BJ (cell line): ENCODE measurements around the gene CD300A. TPM values are rescaled to one million over a fixed set of nuclear protein-coding genes. Genes with fewer than 3 reads are reported as not detected.

Experiments used
- CTCF ChIA-PET: fragments of 350-600 bp; formaldehyde crosslinking; extraction: SDS; loops from one replicate; lab custom pipeline; 2021; ENCODE audit warnings: antibody characterized with exemption, inconsistent platforms; lab: Yijun Ruan, JAX
- POLR2A ChIA-PET: fragments of 300-600 bp; sonication (Branson Sonifier 250); formaldehyde crosslinking; extraction: SDS; loops from one replicate; lab custom pipeline; 2021; ENCODE audit warnings: antibody characterized with exemption; lab: Charles Lee
- DNase-seq: peaks from one replicate; pipeline ENCODE4 v3.0.0-alpha.2; 2011; ENCODE audit warnings: low read depth
- H3K27me3 ChIP-seq: 2 replicates; pipeline ENCODE4 v1.6.0; 2011; ENCODE audit warnings: low read length; ENCODE audit not compliant: control insufficient read depth, insufficient read depth
- H3K36me3 ChIP-seq: 2 replicates; pipeline ENCODE4 v1.5.1; 2011; ENCODE audit warnings: low read length; ENCODE audit not compliant: control insufficient read depth, insufficient read depth
- H3K4me3 ChIP-seq: 2 replicates; pipeline ENCODE4 v1.5.1; 2011; ENCODE audit warnings: low read depth, mild to moderate bottlenecking, control low read depth, low read length
- CTCF ChIP-seq: IDR thresholded peaks from 2 replicates; pipeline ENCODE4 v1.5.1; 2011; ENCODE audit warnings: low read depth, mild to moderate bottlenecking, control low read depth, inconsistent platforms, low read length, moderate library complexity; ENCODE audit not compliant: insufficient read depth
- polyA plus RNA-seq: library from polyadenylated mRNA; depleted of rRNA; stranded (reverse); fragments of >200 nt; gene quantifications from 2 replicates; pipeline ENCODE4 v1.2.3, GENCODE V29; 2011

CD300A gene
- polyA plus RNA-seq, 1 experiment, result not detected

- POLR2A ChIA-PET, result no interaction called here
- Histone ChIP-seq H3K36me3 (no peaks in the 10 kb centered on the region), H3K4me3 (no peak overlapping the region), H3K27me3 (no peaks in the 10 kb centered on the region)
- CTCF ChIA-PET, result interaction anchor here (1.1 kb wide), 1 partner anchor 99 kb away, joined by 3 read pairs; no protein-coding TSS in a partner anchor
- DNase-seq, result no peak
- TF ChIP-seq CTCF, result no peak
Measured at GRCh38 chr17:74466828-74467184, 372 bp downstream of the CD300A start.

GRCh38 chr17:74467221-74467951, 952 bp downstream of the CD300A start:
- ChIA-PET POLR2A (no interaction called here), CTCF (interaction anchor here (1.1 kb wide), 1 partner anchor 99 kb away, joined by 3 read pairs; no protein-coding TSS in a partner anchor)
- H3K36me3 ChIP-seq, result no peaks in the 10 kb centered on the region
- TF ChIP-seq CTCF, result no peak
- no peak for DNase-seq
- H3K27me3 ChIP-seq, result no peaks in the 10 kb centered on the region
- no peak overlapping the region for H3K4me3 ChIP-seq

GRCh38 chr17:74471341-74471740, 4.9 kb downstream of the CD300A start:
- Histone ChIP-seq H3K27me3 (no peaks in the 10 kb centered on the region), H3K4me3 (no peak overlapping the region), H3K36me3 (no peaks in the 10 kb centered on the region)
- no peak for DNase-seq
- ChIA-PET CTCF (interaction anchor here (1.6 kb wide), 1 partner anchor 14 kb away, joined by 3 read pairs; no protein-coding TSS in a partner anchor), POLR2A (no interaction called here)
- TF ChIP-seq CTCF, result no peak

GRCh38 chr17:74472890-74473289, 6.5 kb downstream of the CD300A start:
- no peak for DNase-seq
- POLR2A ChIA-PET, result no interaction called here
- H3K36me3 ChIP-seq, result no peaks in the 10 kb centered on the region
- no peaks in the 10 kb centered on the region for H3K27me3 ChIP-seq
- CTCF ChIA-PET, result no interaction called here
- no peak overlapping the region for H3K4me3 ChIP-seq
- TF ChIP-seq CTCF, result no peak

GRCh38 chr17:74473294-74473693, 6.9 kb downstream of the CD300A start:
- ChIA-PET POLR2A (no interaction called here), CTCF (no interaction called here)
- H3K27me3 ChIP-seq, result no peaks in the 10 kb centered on the region
- TF ChIP-seq CTCF, result no peak
- no peaks in the 10 kb centered on the region for H3K36me3 ChIP-seq
- DNase-seq, result no peak
- no peak overlapping the region for H3K4me3 ChIP-seq
